Spleen (tissue), 7 donors: Measurements from ENCODE around the gene SIN3B.

ENCODE experiments used
- POLR2A ChIP-seq, 3 donors: fragments of 450-650 bp; IDR thresholded peaks; one replicate each; pipeline ENCODE4 v1.5.1; 2017; ENCODE audit warnings: antibody characterized with exemption in 3 of 3, mild to moderate bottlenecking in 1 of 3
- POLR2AphosphoS5 ChIP-seq, 3 donors: sonication (generic); formaldehyde crosslinking; IDR thresholded peaks; one replicate each; pipeline ENCODE4 v1.5.1; 2017; ENCODE audit warnings: antibody characterized with exemption in 3 of 3
- TF ChIP-seq, protein P1 (sequence below), 11 experiments: fragments of 200-600 bp in 7 of 11; fragments of 450-650 bp in 4 of 11; sonication (generic) in 4 of 11; IDR thresholded peaks in 8 of 11; conservative IDR thresholded peaks in 3 of 11; 1 replicate in 7 of 11; 2 replicates in 4 of 11; pipeline versions ENCODE4 v1.4.0 to v1.8.0; 2016 to 2021; ENCODE audit warnings: antibody characterized with exemption in 11 of 11, inconsistent platforms in 4 of 11, mild to moderate bottlenecking in 1 of 11
- donor health status: DM: no; HTN: no; CAD: no; lungs with moderate emphysema.
- donor health status: DM: no; HTN: no; CAD: no.
- donor health status: DM: no; HTN: no; CAD: no.

DNA sequence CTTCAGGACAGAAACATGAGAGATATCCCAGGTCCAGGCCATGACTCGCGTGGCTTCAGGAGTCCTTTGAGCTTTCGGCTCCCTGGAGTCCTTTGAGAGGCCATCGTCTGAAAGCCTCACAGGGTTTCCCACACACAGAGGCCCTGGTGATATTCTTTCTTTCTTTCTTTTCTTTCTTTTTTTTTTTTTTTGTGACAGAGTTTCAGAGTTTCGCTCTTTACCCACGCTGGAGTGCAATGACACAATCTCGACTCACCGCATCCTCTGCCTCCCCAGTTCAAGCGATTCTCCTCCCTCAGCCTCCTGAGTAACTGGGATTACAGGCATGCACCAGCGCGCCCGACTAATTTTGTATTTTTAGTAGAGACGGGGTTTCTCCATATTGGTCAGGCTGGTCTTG is 5.5 kb downstream of the SIN3B start:
- TF ChIP-seq POLR2A (IDR thresholded peaks at IDR 0.05) (no peak), POLR2AphosphoS5 (IDR thresholded peaks at IDR 0.05) (no peak)
- TF ChIP-seq, protein P1, sequence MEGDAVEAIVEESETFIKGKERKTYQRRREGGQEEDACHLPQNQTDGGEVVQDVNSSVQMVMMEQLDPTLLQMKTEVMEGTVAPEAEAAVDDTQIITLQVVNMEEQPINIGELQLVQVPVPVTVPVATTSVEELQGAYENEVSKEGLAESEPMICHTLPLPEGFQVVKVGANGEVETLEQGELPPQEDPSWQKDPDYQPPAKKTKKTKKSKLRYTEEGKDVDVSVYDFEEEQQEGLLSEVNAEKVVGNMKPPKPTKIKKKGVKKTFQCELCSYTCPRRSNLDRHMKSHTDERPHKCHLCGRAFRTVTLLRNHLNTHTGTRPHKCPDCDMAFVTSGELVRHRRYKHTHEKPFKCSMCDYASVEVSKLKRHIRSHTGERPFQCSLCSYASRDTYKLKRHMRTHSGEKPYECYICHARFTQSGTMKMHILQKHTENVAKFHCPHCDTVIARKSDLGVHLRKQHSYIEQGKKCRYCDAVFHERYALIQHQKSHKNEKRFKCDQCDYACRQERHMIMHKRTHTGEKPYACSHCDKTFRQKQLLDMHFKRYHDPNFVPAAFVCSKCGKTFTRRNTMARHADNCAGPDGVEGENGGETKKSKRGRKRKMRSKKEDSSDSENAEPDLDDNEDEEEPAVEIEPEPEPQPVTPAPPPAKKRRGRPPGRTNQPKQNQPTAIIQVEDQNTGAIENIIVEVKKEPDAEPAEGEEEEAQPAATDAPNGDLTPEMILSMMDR (IDR thresholded peaks at IDR 0.05 in 8 of 11, conservative IDR thresholded peaks at IDR 0.05 in 3 of 11) = no peak
